Measurements from ENCODE around the gene ELMO3. TPM values are rescaled to one million over a fixed set of nuclear protein-coding genes. Genes with fewer than 3 reads are reported as not detected.

The ELMO3 gene
- total RNA-seq, 1 experiment from 2014 or later, result 2.6 TPM

GRCh38 chr16:67216612-67217490 is 17.9 kb downstream of the ELMO3 start:
- no peak for DNase-seq (ENCODE audit: low read depth)

DNA sequence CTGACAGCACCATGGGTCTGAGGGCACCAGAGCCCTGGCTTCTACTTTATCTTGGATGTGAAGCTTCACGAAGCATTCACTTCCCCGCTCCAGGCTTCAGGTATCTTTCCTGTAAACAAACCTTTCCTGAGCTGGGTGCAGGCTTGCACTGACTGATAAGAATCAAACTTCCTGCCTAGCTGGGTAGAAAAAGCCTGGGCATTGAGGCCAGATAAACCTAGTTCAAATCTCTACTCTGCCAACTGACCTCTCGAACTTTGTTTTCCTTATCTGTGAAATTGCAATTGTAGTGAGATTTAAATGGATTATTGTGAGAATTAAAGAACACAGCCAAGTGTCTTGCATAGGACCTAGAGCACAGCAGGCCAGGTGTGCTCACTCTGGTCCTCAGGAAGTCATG is 25.1 kb downstream of the ELMO3 start:
- no peak for DNase-seq (ENCODE audit: low read depth)

DNA sequence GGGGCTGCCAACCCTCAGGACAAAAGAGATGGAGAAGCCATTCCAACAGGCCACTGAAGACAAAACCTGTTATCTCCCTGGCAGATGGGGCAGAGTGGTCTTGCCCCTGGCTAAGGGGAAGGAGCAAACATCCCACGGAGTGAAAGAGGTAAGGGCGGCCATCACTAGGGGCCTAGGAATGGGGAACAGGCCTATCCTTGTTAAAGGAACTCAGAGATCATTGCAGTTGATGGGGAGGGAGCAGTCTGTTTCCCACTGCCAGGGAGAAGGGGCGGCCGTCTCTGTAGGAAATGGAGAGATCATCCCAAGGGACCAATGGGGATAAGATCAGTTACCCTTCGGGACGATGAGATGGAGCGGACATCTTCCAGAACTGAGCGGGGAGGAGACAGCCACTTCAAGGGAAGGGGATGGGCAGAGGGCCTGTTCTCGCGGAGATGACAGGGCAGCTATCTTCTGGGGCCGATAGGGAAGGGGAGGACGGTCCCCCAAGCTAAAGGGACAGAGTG is 27.4 kb downstream of the ELMO3 start:
- no peak for DNase-seq (ENCODE audit: low read depth)

GRCh38 chr16:67226804-67227566 is 28.1 kb downstream of the ELMO3 start, which contains the start of gene TMEM208:
Gene TMEM208, plus strand, starts transcription at chr16:67227130. Its CDS starts 89 bp downstream, at chr16:67227219.
- DNase-seq (ENCODE audit: low read depth), result peak; percentile 98

DNA sequence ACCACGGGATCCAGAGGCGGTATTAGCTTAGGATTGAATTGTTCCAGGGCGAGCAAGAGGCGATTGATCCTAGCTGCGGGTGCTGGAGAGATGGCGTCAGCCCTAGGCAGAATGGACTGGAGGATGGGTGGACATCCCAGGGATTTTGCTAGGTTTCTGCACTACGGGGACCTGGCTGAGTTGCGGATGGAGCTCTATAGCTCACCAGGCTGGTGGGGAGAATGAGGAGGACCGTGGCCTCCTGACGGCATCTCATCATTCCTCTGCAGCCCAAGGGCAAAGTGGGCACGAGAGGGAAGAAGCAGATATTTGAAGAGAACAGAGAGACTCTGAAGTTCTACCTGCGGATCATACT is 28.6 kb downstream of the ELMO3 start:
- DNase-seq (ENCODE audit: low read depth), result no peak

DNA sequence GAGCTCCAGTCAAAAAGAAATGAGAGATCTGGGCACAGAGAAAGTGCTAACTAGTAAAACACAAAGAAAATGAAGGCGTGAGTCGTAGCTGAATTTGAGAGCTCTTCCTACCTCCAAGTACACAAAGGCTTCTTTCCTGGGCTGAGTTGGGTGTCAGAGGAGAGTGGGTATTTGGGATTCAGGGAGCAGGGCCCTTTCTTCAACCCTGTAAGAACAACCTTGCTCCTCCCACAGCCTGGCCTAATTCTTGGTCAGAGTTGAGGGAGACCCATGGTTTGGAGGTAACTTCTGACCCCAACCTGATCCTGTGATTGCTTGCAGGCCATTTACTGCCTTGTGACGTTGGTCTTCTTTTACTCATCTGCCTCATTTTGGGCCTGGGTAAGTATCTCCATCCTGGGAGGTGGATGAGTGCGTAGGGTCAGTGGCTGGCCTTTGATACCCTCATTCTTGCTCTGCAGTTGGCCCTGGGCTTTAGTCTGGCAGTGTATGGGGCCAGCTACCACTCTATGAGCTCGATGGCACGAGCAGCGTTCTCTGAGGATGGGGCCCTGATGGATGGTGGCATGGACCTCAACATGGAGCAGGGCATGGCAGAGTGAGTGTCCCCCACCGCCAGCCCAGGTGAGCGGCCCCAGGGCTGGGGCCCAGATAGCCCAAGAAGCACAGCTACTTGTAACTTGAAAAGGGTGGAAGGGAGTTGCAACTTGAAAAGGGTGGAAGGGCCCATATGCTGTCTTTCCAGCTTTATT is 29.3 kb downstream of the ELMO3 start:
- DNase-seq (ENCODE audit: low read depth), result no peak

GRCh38 chr16:67228905-67229304 is 30.0 kb downstream of the ELMO3 start:
- no peak for DNase-seq (ENCODE audit: low read depth)

DNA sequence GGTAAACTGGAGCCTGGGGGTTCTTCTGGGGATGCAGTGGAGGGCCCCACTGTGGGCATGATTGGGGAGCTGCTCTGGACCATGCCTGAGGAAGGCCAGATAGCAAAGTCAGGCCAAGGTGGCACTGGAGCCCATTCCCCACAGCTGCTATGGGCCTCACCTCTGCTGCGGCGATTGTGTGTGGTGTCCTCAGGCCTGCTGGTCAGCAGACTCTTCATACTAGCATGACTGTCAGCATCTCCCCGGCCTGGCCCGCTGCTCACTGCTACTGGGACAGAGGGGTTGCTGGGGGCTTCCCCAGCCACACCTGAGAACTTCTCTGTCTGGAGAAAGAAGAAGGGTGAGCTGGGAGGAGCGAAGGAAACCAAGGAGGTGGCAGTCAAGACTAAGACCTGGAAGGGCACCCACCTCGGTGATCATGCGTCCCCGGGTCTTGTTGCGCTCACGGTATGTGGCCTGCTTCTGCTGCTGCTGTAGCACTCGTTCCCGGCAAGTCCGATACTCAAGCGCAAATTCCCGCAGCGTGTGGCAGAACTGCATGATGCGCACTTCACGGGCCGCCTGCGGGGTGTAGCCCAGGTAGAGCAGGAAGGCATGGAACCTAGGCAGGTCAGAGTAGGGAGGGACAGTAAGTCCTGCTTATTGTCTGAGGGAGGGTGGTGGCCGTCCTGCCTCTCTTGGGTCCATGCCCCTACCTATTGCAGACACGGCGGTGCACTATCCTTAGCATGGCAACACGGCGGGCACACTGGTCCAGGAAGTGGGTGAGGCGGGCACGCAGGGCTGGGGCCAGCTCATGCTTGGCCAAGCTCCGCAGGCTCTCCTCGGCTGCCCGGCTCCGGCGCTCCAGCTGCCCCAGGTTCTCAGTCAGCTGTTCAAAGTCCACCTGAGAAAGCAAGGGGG is 31.2 kb downstream of the ELMO3 start:
- DNase-seq (ENCODE audit: low read depth), result no peak

GRCh38 chr16:67230809-67231660 is 32.1 kb downstream of the ELMO3 start:
- DNase-seq (ENCODE audit: low read depth), result no peak

- DNase-seq (ENCODE audit: low read depth), result no peak
Measured at GRCh38 chr16:67233596-67233995, 34.7 kb downstream of the ELMO3 start.

GRCh38 chr16:67234180-67234597 is 35.3 kb downstream of the ELMO3 start:
- no peak for DNase-seq (ENCODE audit: low read depth)

GRCh38 chr16:67235816-67236562 is 37.1 kb downstream of the ELMO3 start:
- DNase-seq (ENCODE audit: low read depth), result no peak

DNA sequence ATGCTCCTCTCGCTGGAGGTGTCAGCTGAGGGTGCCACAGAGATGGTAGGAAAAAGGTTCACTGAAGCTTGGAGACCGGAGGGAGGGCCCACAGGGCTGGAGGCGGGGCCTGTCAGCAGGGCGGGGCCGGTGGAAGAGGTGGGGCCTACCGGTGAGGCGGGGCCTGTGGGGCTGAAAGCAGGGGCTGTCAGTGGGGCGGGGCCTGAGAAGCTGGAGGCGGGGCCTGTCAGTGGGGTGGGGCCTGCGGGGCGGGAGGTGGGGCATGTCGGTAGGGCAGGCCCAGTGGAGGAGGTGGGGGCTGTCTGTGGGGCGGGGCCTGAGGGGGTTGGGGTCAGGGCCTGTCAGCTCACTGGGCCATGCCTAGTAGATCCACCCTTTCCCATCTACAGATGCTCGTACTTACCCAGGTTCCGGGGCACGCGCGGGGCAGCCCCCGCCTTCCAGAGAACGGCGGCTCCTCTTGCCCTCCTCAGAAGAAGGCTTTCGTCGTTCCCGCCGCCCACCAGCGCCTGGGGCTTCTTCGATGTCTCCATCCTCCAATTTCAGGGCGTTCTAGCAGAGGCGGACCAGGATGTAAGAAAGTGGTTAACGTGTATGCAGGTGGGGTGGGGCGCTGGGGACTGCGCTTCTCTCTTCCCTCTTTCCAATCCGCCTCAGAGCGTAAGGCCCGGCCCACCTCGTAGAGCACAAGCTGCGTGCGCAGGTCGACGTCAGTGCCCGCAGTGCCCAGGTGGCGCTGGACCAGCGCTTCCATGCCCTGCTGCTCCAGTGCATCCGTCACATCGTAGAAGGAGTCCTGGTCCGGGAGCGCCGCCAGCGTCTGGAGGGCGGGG is 37.8 kb downstream of the ELMO3 start:
- DNase-seq (ENCODE audit: low read depth), result peak; percentile 36

DNA sequence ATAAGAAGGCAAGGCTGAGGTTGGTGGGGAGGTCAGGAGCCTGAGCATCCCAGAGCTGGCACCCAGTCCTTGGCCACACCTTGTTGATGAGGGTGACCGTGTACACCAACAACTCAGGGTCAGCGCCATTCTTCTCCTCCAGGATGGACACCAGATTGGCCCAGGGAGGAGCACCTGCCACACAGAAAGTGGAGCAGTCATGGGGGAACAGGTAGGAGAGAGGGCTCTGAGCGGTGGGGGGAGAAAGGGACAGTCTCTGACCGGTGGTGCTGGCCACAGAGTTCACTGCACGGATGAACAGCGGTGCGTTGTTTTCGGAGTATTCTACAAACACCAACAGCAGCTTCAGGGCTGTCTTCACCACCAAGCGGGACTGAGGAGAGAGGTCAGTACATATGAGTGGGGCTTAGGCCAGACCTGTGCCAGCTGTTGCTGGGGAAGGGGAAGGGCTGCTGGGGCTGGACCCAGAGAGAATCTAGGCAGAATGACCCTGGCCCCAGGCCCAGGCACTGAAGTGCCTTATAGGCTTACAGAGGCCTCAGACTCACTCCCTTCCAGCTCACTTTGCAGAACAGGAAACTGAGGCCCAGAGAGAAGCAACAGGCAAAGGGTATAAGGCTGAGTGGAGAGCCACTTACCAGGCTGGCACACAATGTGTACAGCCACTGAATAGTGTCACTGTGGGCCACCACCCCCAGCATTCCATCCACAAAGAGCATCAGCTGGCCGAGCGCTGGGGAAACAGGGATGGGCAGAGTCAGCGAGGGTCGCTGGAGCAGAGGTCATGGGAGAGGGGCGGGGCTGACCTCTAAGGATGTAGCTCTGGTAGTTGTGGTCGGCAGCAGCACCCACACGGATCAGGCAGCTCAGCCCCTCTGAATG is 38.7 kb downstream of the ELMO3 start:
- DNase-seq (ENCODE audit: low read depth), result no peak

- DNase-seq (ENCODE audit: low read depth), result no peak
Measured at GRCh38 chr16:67238278-67238575, 39.3 kb downstream of the ELMO3 start.

DNA sequence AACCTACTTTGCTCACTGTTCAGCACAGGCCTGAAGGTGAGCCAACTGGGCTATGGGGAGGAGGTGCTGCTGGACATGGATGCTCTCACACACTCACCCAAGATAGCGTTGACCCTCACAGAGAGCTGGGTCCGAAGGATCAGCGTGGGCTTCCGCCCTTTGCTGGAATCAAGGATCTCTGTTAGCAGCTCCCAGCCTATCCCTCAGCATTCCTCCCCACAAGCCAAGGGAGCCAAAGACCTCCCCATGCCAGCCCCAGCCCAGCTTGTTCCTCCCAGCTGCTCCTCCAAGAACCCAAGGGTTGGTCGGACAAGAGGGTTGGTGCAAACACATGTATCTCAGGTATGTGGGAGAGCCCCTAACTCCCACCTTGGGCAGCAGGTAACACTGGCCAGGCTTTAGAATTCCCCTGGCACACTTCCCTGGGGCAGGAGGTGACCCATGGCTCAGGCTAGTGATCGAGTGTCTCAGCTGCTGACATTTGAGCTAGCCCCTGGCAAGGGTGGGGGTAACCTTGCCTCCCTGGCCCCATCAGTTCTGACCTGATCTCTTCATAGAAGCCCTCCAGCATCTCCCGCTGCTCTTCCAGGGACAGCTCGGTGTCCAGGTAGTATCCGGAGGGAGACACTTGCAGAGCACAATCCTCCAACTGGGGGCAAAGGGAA is 40.0 kb downstream of the ELMO3 start:
- no peak for DNase-seq (ENCODE audit: low read depth)

- peak; percentile 53 for DNase-seq (ENCODE audit: low read depth)
Measured at GRCh38 chr16:67240506-67240905, 41.6 kb downstream of the ELMO3 start.
